Aorta (tissue), 5 donors: ENCODE data around the gene OLFM1. TPM values are rescaled to one million over a fixed set of nuclear protein-coding genes. Genes with fewer than 3 reads are reported as not detected.

ENCODE experiments used
- ATAC-seq: fragments of 200-7000 bp; cut with Tn5 transposase; one replicate; pipeline ENCODE4 v1.9.1; 2022; ENCODE audit warnings: moderate library complexity; ENCODE audit not compliant: low FRiP score
- DNase-seq, 2 donors: peaks; one replicate each; pipeline ENCODE4 v3.0.0-alpha.2; 2020
- H3K27ac ChIP-seq, 2 donors: one replicate each; pipeline ENCODE4 v1.5.1; 2013; ENCODE audit warnings: low read length in 2 of 2, mild to moderate bottlenecking in 2 of 2, moderate library complexity in 2 of 2, control low read depth in 1 of 2, inconsistent platforms in 1 of 2, low read depth in 1 of 2
- H3K27me3 ChIP-seq, 2 donors: one replicate each; pipeline ENCODE4 v1.6.1; 2013; ENCODE audit warnings: control low read depth in 1 of 2, low read length in 1 of 2, mild to moderate bottlenecking in 1 of 2, moderate library complexity in 1 of 2; ENCODE audit not compliant: insufficient read depth in 2 of 2, control insufficient read depth in 1 of 2
- H3K36me3 ChIP-seq, 2 donors: one replicate each; pipeline ENCODE4 v1.6.1; 2013; ENCODE audit warnings: control low read depth in 1 of 2, low read length in 1 of 2, mild to moderate bottlenecking in 1 of 2; ENCODE audit not compliant: insufficient read depth in 2 of 2, control insufficient read depth in 1 of 2
- H3K4me1 ChIP-seq, 2 donors: one replicate each; pipeline ENCODE4 v1.6.1; 2013; ENCODE audit warnings: low read length in 2 of 2, control low read depth in 1 of 2, mild to moderate bottlenecking in 1 of 2, moderate library complexity in 1 of 2; ENCODE audit not compliant: insufficient read depth in 2 of 2, control insufficient read depth in 1 of 2
- H3K4me3 ChIP-seq, 2 donors: one replicate each; pipeline ENCODE4 v1.5.1; 2013; ENCODE audit warnings: low read length in 2 of 2, control low read depth in 1 of 2, mild to moderate bottlenecking in 1 of 2
- H3K9me3 ChIP-seq: one replicate; pipeline ENCODE4 v1.6.1; 2013; ENCODE audit warnings: mild to moderate bottlenecking, low read length; ENCODE audit not compliant: control insufficient read depth
- WGBS, 2 donors: extraction: QIAGEN DNeasy Blood & Tissue Kit; methylation state at CpG; one replicate each; pipeline ENCODE4 v1.1.7; 2013; 5-methylcytosine and 5-hydroxymethylcytosine counted together
- intact Hi-C, 2 donors: fragments of 100-400 bp; cut with DNase I; formaldehyde crosslinking; loops; one replicate each; pipeline versions ENCODE4 v1.14.2 to v1.15.0; 2022
- polyA plus RNA-seq, 2 donors: library from polyadenylated mRNA; stranded (reverse); fragments of 200-250 nt; gene quantifications; one replicate each; pipeline ENCODE4 v1.2.3, GENCODE V29; 2013
- total RNA-seq, 2 donors: library from RNA; stranded (reverse); fragmentation: NEBNext Ultra II Directional; extraction: Animal tissue kit (Norgen Biotek cat#: 25700); gene quantifications; one replicate each; pipeline ENCODE4 v1.2.1, GENCODE V29; 2021
- donor health status: healthy with polysubstance abuse.
- donor health status: Bipolar disorder and iron deficiency.
- donor health status: DM: no; HTN: no; CAD: no.
- donor health status: DM: no; HTN: no; CAD: no.
- donor health status: DM: yes; HTN: yes; CAD: no.

OLFM1 gene
- total and polyA plus RNA-seq, 4 donors: 3.5 to 63.0 (median 14.8) TPM

DNA sequence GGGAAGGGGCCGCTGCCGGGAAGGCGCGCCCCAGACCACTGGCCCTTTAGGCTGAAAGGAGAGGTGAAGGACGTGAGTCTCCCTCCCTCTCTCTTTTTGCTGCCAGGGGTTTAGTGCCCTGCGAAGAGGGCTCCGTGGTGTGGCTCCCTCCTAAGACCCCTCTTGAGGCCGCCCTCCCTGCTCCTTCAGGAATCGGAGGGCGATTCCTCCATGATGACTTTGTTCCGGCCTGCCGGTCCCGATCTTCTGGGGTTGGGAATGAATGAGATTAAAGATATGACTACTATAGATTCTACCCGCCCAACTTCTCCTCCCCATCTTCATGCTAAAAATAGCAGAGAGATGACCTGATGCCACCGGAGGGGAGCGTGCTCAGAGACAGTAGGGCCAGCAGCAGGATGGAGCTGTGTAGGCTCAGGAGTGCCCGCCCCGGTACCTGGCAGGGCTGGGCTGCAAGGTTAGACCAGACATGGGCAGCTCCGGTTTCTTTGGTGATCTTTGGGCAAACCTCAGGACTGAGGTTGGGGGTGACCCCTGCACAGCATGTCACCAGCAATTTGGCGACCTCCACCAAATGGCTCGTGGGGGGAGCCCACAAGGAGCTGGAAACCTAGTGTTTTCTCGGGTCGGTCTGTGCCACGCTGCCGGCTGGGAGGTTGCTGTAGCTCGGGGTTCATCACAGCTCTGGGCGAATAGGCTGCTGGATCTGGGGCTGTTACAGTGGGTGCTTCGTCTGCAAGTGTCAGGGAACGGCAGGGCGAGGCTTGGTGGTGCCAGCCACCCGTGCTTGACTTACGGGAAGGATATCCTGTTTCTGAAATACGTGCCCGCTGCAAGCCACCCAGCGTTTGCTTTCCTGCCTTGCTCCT, 1.7 kb downstream of the OLFM1 start:
- ATAC-seq (no peak), DNase-seq (no peak)
- intact Hi-C loops: loop anchor here in 1 of 2 donors (5.0 kb wide), 1 partner anchor 253 kb away; no protein-coding TSS in a partner anchor
- no peaks in the 10 kb centered on the region for H3K27me3 ChIP-seq
- H3K27ac ChIP-seq: no peak overlapping the region
- no peaks in the 10 kb centered on the region for H3K36me3 ChIP-seq
- 35 to 39% methylated on average over 34 to 35 of the region's 35 CpGs for WGBS, 2 donors
- H3K4me1 ChIP-seq: no peaks in the 10 kb centered on the region
- H3K4me3 ChIP-seq: no peak overlapping the region
- H3K9me3 ChIP-seq: no peaks in the 10 kb centered on the region

- Histone ChIP-seq H3K4me1 (no peaks in the 10 kb centered on the region), H3K36me3 (no peaks in the 10 kb centered on the region), H3K4me3 (no peak overlapping the region), H3K27ac (no peak overlapping the region), H3K27me3 (no peaks in the 10 kb centered on the region), H3K9me3 (no peaks in the 10 kb centered on the region)
- WGBS, 2 donors: 85 to 91% methylated on average over 7 of the region's 7 CpGs
- intact Hi-C loops: no loop called here
- ATAC-seq (no peak), DNase-seq (no peak)
Observed at GRCh38 chr9:135090081-135090480, 2.6 kb downstream of the OLFM1 start.

GRCh38 chr9:135090547-135090946, 3.1 kb downstream of the OLFM1 start:
- no peaks in the 10 kb centered on the region for H3K27me3 ChIP-seq
- H3K4me3 ChIP-seq: no peak overlapping the region
- intact Hi-C loops: no loop called here
- WGBS, 2 donors: 37 to 39% methylated on average over 5 of the region's 5 CpGs
- H3K27ac ChIP-seq: no peak overlapping the region
- no peaks in the 10 kb centered on the region for H3K36me3 ChIP-seq
- DNase-seq (no peak), ATAC-seq (no peak)
- H3K9me3 ChIP-seq: no peaks in the 10 kb centered on the region
- no peaks in the 10 kb centered on the region for H3K4me1 ChIP-seq

DNA sequence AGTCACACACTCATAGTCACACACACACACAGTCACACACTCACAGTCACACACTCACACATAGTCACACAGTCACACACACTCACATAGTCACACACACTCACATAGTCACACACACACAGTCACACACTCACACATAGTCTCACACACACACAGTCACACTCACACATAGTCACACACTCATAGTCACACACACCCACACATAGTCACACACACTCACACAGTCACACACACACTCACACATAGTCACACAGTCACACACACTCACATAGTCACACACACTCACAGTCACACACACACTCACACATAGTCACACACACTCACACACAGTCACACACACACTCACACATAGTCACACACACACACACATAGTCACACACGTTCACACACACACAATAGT, 4.1 kb downstream of the OLFM1 start:
- intact Hi-C loops: no loop called here

DNA sequence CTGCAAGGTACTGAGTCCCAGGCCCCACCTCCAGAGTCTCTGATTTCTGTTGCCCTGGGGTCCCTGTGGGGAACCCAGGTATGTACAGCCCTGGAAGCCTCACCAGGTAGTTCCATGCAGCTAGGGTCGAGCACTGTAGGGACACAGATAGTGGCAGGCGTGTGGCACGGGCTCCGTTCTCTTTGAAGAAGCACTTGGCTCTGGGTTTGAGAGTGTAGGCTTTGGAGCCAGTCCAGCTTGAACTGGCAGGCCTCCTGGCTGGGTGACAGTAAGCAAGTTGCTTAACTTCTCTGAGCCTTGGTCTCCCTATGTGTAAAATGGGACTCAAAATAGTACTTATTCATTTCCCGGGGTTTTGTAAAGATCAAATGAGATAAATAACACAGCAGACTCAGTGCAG, 5.6 kb downstream of the OLFM1 start:
- Histone ChIP-seq H3K27me3 (no peaks in the 10 kb centered on the region), H3K4me1 (no peaks in the 10 kb centered on the region), H3K36me3 (no peaks in the 10 kb centered on the region), H3K27ac (no peak overlapping the region), H3K9me3 (no peaks in the 10 kb centered on the region), H3K4me3 (no peak overlapping the region)
- intact Hi-C loops: no loop called here
- 59 to 65% methylated on average over 5 of the region's 5 CpGs for WGBS, 2 donors
- no peak for DNase-seq
- ATAC-seq: no peak

More for the DNA sequence above, 4.1 kb downstream of the OLFM1 start:
- H3K4me1 ChIP-seq: no peaks in the 10 kb centered on the region
- H3K27me3 ChIP-seq: no peaks in the 10 kb centered on the region
- H3K27ac ChIP-seq: no peak overlapping the region
- WGBS, 2 donors: 82 to 83% methylated on average over 1 of the region's 1 CpG
- H3K4me3 ChIP-seq: no peak overlapping the region
- ATAC-seq (no peak), DNase-seq (no peak)
- H3K9me3 ChIP-seq: no peaks in the 10 kb centered on the region
- no peaks in the 10 kb centered on the region for H3K36me3 ChIP-seq

DNA sequence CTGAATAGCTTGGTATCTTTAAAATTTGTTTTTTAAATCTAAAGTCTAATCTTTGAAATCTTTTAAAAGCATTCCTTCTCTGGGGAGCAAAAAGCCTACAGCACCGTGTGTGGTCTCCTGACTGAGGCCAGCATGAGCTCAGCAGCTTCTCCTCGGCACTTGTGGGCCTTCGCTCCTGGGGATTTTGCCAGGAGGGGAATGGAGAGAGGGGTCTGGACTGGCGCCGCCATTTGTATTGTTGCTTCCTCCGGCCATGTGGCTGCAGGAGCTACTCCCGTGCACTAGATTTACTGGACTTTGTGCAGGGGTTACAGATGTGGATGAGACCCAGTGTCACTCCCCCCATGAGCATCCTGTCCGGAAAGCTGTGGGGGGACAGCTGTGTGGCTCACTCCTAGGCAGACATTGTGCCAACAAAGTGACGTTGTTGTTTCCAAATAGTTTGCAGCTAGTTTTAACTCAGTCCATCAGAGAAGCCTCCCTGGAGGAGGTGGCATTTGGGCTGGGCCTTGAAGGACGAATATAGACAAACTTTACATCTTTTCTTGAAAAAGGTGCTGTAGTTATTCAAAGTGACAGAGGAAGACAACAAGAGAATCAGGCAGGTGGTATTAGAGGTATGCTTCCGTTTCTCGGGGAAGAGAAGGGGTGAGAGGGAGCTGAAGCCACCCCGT, 6.6 kb downstream of the OLFM1 start:
- peaks cover 2% of the 10 kb centered on the region for H3K9me3 ChIP-seq
- H3K27me3 ChIP-seq: no peaks in the 10 kb centered on the region
- no peak overlapping the region for H3K4me3 ChIP-seq
- no peaks in the 10 kb centered on the region for H3K4me1 ChIP-seq
- intact Hi-C loops: no loop called here
- DNase-seq (no peak), ATAC-seq (no peak)
- H3K27ac ChIP-seq: no peak overlapping the region
- no peaks in the 10 kb centered on the region for H3K36me3 ChIP-seq
- WGBS, 2 donors: 55 to 57% methylated on average over 13 of the region's 13 CpGs

DNA sequence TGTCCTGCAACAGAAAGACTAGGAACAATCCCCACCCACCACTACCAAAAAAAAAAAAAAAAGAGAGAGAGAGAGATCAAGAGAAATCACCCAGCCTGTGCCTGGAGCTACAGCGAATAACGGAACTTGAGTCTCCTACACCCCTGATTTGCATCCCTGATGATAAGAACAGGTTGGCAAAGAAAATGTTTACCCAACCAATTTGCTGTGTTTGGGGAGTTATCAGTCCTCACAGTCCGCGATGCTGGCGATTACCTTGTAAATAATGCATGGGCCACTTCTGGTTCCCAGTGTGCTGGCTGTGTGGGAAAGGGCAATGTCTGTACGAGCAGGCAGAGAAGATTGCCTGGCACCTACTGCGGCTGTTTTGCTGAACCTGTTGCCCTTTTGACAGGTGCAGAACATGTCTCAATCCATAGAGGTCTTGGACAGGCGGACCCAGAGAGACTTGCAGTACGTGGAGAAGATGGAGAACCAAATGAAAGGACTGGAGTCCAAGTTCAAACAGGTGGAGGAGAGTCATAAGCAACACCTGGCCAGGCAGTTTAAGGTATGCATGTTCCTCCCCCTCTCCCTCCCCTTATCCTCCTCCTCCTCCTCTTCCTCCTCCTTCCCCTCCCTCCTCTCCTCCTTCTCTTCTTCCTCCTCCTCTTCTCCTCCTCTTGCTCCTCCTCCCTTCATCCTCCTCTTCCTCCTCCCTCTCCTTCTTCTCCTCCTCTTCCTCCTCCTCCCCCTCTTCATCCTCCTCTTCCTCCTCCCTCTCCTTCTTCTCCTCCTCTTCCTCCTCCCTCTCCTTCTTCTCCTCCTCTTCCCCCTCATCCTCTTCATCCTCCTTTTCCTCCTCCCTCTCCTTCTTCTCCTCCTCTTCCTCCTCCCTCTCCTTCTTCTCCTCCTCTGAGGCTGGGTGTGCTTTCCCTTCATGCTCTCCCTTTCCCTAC, 8.3 kb downstream of the OLFM1 start:
- no peak overlapping the region for H3K4me3 ChIP-seq
- peaks cover 2% of the 10 kb centered on the region for H3K9me3 ChIP-seq
- H3K4me1 ChIP-seq: no peaks in the 10 kb centered on the region
- no peaks in the 10 kb centered on the region for H3K36me3 ChIP-seq
- intact Hi-C loops: no loop called here
- no peak overlapping the region for H3K27ac ChIP-seq
- no peaks in the 10 kb centered on the region for H3K27me3 ChIP-seq
- ATAC-seq (no peak), DNase-seq (no peak)
- WGBS, 2 donors: 31 to 40% methylated on average over 9 of the region's 9 CpGs

GRCh38 chr9:135096408-135096895, 9.0 kb downstream of the OLFM1 start:
- H3K27me3 ChIP-seq: no peaks in the 10 kb centered on the region
- no peak for DNase-seq
- intact Hi-C loops: no loop called here
- H3K9me3 ChIP-seq: peaks cover 2% of the 10 kb centered on the region
- H3K36me3 ChIP-seq: no peaks in the 10 kb centered on the region
- no peak overlapping the region for H3K4me3 ChIP-seq
- ATAC-seq: no peak
- WGBS, 2 donors: 83 to 87% methylated on average over 9 of the region's 9 CpGs
- H3K4me1 ChIP-seq: no peaks in the 10 kb centered on the region
- no peak overlapping the region for H3K27ac ChIP-seq
